Endothelial cell of umbilical vein (primary cell): Measurements from ENCODE around the gene ADGRL3. TPM values are rescaled to one million over a fixed set of nuclear protein-coding genes. Genes with fewer than 3 reads are reported as not detected.

Source experiments
- BruUV-seq: library from RNA; stranded (reverse); fragments of 400-500 nt; replicated peaks from 2 replicates; lab custom pipeline; 2021; lab: Mats Ljungman, UMichigan
- CTCF ChIA-PET: fragments of 300-600, 350-600 bp; sonication (Branson Sonifier 250); formaldehyde crosslinking; loops from one replicate; lab custom pipeline; 2021; ENCODE audit warnings: antibody characterized with exemption, inconsistent platforms; lab: Charles Lee
- POLR2A ChIA-PET: fragments of 300-600, 350-600 bp; sonication (Branson Sonifier 250); formaldehyde crosslinking; loops from one replicate; lab custom pipeline; 2021; ENCODE audit warnings: antibody characterized with exemption, inconsistent platforms; lab: Charles Lee
- DNase-seq: peaks from one replicate; pipeline ENCODE4 v3.0.0-alpha.2; 2011; ENCODE audit warnings: low read depth, low spot score
- FAIRE-seq: peaks from 2 replicates; lab custom pipeline; 2011; peaks lifted over from hg19 to GRCh38; lab: Jason Lieb, UNC
- H2AFZ ChIP-seq: 2 replicates; pipeline ENCODE4 v1.6.0; 2012; ENCODE audit warnings: low read depth, low read length, control low read depth, inconsistent platforms
- H3K27ac ChIP-seq: 2 replicates; pipeline ENCODE4 v1.5.1; 2011; ENCODE audit warnings: low read depth, mild to moderate bottlenecking, control low read depth, low read length, moderate library complexity; ENCODE audit not compliant: insufficient read depth
- H3K27me3 ChIP-seq, 2 experiments: 2 replicates each; pipeline versions ENCODE4 v1.6.0 to v1.6.1; 2011; ENCODE audit warnings: low read length in 2 of 2, mixed read lengths in 1 of 2; ENCODE audit not compliant: control insufficient read depth in 2 of 2, insufficient read depth in 2 of 2
- H3K36me3 ChIP-seq, 2 experiments: 2 replicates in 1 of 2; 3 replicates in 1 of 2; pipeline ENCODE4 v1.5.1; 2011; ENCODE audit warnings: low read length in 2 of 2, mild to moderate bottlenecking in 1 of 2, moderate library complexity in 1 of 2; ENCODE audit not compliant: control insufficient read depth in 2 of 2, insufficient read depth in 2 of 2; ENCODE audit errors: extremely low read depth in 1 of 2
- H3K4me1 ChIP-seq: 3 replicates; pipeline ENCODE4 v1.5.1; 2011; ENCODE audit warnings: mild to moderate bottlenecking, low read length; ENCODE audit not compliant: control insufficient read depth, insufficient read depth; ENCODE audit errors: extremely low read depth
- H3K4me2 ChIP-seq: 2 replicates; pipeline ENCODE4 v1.6.1; 2011; ENCODE audit warnings: low read length, control low read depth, mixed read lengths; ENCODE audit not compliant: insufficient read depth
- H3K4me3 ChIP-seq, 3 experiments: fragments of 200-600 bp in 1 of 3; sonication (generic), shearing (Covaris generic) in 1 of 3; replicated peaks in 1 of 3; 2 replicates each; pipeline ENCODE4 v1.5.1; 2011 to 2016; ENCODE audit warnings: control low read depth in 3 of 3, low read length in 3 of 3, mild to moderate bottlenecking in 2 of 3, inconsistent platforms in 1 of 3, low read depth in 1 of 3, moderate library complexity in 1 of 3; ENCODE audit not compliant: insufficient read depth in 1 of 3
- H3K79me2 ChIP-seq: 2 replicates; pipeline ENCODE4 v1.6.0; 2012; ENCODE audit warnings: low read length, inconsistent platforms; ENCODE audit not compliant: control insufficient read depth, insufficient read depth
- H3K9ac ChIP-seq: replicated peaks from 2 replicates; pipeline ENCODE3; 2011; ENCODE audit warnings: low read length, control low read depth; ENCODE audit not compliant: insufficient read depth; ENCODE audit errors: extremely low read depth
- H3K9me1 ChIP-seq: replicated peaks from 3 replicates; pipeline ENCODE4 v1.6.0; 2011; ENCODE audit warnings: mild to moderate bottlenecking, low read length; ENCODE audit not compliant: control insufficient read depth, insufficient read depth; ENCODE audit errors: extremely low read depth
- H3K9me3 ChIP-seq: replicated peaks from 2 replicates; pipeline ENCODE4 v1.5.1; 2012; ENCODE audit warnings: low read length, inconsistent platforms; ENCODE audit not compliant: control insufficient read depth, insufficient read depth
- H4K20me1 ChIP-seq: replicated peaks from 2 replicates; pipeline ENCODE3; 2011; ENCODE audit warnings: mild to moderate bottlenecking, low read length; ENCODE audit not compliant: control insufficient read depth, insufficient read depth; ENCODE audit errors: extremely low read depth
- EZH2 ChIP-seq: IDR thresholded peaks from 2 replicates; pipeline ENCODE4 v1.6.1; 2012; ENCODE audit warnings: borderline replicate concordance, low read depth, mild to moderate bottlenecking, moderate library complexity, low read length, inconsistent platforms; ENCODE audit not compliant: severe bottlenecking
- FOS ChIP-seq: IDR thresholded peaks from 2 replicates; pipeline ENCODE4 v1.6.1; 2011; ENCODE audit warnings: mild to moderate bottlenecking, low read length, moderate library complexity, borderline replicate concordance; ENCODE audit not compliant: insufficient read depth
- GATA2 ChIP-seq: IDR thresholded peaks from 2 replicates; pipeline ENCODE4 v1.7.0; 2011; ENCODE audit warnings: low read depth, mild to moderate bottlenecking, moderate library complexity, mixed read lengths, low read length; ENCODE audit not compliant: insufficient read length, insufficient read depth
- JUN ChIP-seq: IDR thresholded peaks from 2 replicates; pipeline ENCODE4 v1.6.1; 2011; ENCODE audit warnings: borderline replicate concordance, low read depth; ENCODE audit not compliant: insufficient read length, insufficient read depth
- MYC ChIP-seq: IDR thresholded peaks from one replicate; pipeline ENCODE4 v1.6.1; 2011; ENCODE audit warnings: mild to moderate bottlenecking, low read depth, low read length
- POLR2A ChIP-seq: IDR thresholded peaks from 2 replicates; pipeline ENCODE4 v1.6.1; 2012; ENCODE audit warnings: low read depth, mild to moderate bottlenecking, control low read depth, low read length
- POLR2AphosphoS5 ChIP-seq: IDR thresholded peaks from 2 replicates; pipeline ENCODE4 v1.6.1; 2012; ENCODE audit warnings: low read depth, mild to moderate bottlenecking, control low read depth, low read length, moderate library complexity; ENCODE audit not compliant: insufficient read depth
- dilution Hi-C: fragments of 300-500 bp; cut with MboI; formaldehyde crosslinking; loops from one replicate; pipeline ENCODE4 v1.15.0; 2019; ENCODE audit warnings: low sequenced_read_pairs; ENCODE audit not compliant: extremely low pct_ligation_motif_present
- intact Hi-C: fragments of 100-400 bp; cut with micrococcal nuclease; formaldehyde crosslinking; loops from one replicate; pipeline ENCODE4 v1.10.0; 2022
- polyA plus RNA-seq, 4 experiments: library from polyadenylated mRNA; depleted of rRNA in 3 of 4; stranded (reverse) in 3 of 4; unstranded in 1 of 4; fragments of >200 nt; gene quantifications; 2 replicates each; pipeline versions ENCODE4 v1.2.1 to v1.2.3, GENCODE V29; 2011 to 2012; ENCODE audit warnings: missing spikeins in 1 of 4
- total RNA-seq: library from RNA; stranded (reverse); gene quantifications from 2 replicates; pipeline ENCODE4 v1.2.3, GENCODE V29; 2021
- TF ChIP-seq, protein P1 (sequence below), 2 donors: IDR thresholded peaks; 1 replicate in 1 of 2; 2 replicates in 1 of 2; pipeline ENCODE4 v1.5.1; 2011; ENCODE audit warnings: low read length in 2 of 2, mild to moderate bottlenecking in 2 of 2, moderate library complexity in 2 of 2, control low read depth in 1 of 2, inconsistent platforms in 1 of 2, low read depth in 1 of 2; ENCODE audit not compliant: insufficient read depth in 1 of 2; ENCODE audit errors: extremely low read depth in 1 of 2
- TF ChIP-seq, protein P2 (sequence below): IDR thresholded peaks from 2 replicates; pipeline ENCODE4 v1.6.1; 2011; ENCODE audit not compliant: insufficient read depth, insufficient read length

ADGRL3 gene
- total and polyA plus RNA-seq, 2 donors (not counting 3 experiments of a cell fraction or from before 2014, with no cell fraction given) = not detected

DNA sequence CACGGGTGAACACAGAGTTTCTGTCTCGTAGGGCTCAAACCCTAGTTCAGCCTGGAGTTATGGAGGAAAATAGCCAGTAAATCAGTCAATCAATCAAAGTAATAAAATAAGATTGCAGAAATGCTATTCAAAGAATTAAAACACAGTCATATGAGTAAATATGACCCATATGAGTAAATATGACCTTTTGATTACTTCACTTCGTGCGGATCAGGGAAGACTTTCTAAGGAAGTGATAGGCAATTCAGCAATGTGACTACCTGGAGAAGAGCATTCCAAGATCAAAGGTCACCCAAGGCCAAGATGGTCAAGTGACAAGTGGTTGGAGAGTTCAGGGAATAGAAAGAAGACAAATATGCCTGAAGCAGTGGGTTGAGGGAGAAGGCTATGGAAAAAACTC lies 722.6 kb downstream of the ADGRL3 start:
- no TSS peak for BruUV-seq
- TF ChIP-seq GATA2 = no peak
- no peak for TF ChIP-seq POLR2A
- TF ChIP-seq MYC = no peak
- no peak for TF ChIP-seq EZH2
- TF ChIP-seq, protein P1, sequence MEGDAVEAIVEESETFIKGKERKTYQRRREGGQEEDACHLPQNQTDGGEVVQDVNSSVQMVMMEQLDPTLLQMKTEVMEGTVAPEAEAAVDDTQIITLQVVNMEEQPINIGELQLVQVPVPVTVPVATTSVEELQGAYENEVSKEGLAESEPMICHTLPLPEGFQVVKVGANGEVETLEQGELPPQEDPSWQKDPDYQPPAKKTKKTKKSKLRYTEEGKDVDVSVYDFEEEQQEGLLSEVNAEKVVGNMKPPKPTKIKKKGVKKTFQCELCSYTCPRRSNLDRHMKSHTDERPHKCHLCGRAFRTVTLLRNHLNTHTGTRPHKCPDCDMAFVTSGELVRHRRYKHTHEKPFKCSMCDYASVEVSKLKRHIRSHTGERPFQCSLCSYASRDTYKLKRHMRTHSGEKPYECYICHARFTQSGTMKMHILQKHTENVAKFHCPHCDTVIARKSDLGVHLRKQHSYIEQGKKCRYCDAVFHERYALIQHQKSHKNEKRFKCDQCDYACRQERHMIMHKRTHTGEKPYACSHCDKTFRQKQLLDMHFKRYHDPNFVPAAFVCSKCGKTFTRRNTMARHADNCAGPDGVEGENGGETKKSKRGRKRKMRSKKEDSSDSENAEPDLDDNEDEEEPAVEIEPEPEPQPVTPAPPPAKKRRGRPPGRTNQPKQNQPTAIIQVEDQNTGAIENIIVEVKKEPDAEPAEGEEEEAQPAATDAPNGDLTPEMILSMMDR (IDR thresholded peaks at IDR 0.05; ENCODE audit: extremely low read depth in 1 of 2, insufficient read depth in 1 of 2, low read depth in 1 of 2, low read length in 2 of 2) = no peak
- no peak for TF ChIP-seq FOS
- no peak for TF ChIP-seq JUN
- TF ChIP-seq, protein P2, sequence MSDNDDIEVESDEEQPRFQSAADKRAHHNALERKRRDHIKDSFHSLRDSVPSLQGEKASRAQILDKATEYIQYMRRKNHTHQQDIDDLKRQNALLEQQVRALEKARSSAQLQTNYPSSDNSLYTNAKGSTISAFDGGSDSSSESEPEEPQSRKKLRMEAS = no peak
- TF ChIP-seq POLR2AphosphoS5 = no peak
- ChIA-PET CTCF (no interaction called here), POLR2A (no interaction called here)
- Histone ChIP-seq H3K4me3 (no peak overlapping the region), H3K79me2 (no peaks in the 10 kb centered on the region), H3K9me1 (no peaks in the 10 kb centered on the region), H2AFZ (no peak overlapping the region), H3K9ac (no peak overlapping the region), H3K27me3 (no peaks in the 10 kb centered on the region), H3K4me1 (no peaks in the 10 kb centered on the region), H3K27ac (no peak overlapping the region), H3K36me3 (no peaks in the 10 kb centered on the region), H3K4me2 (no peak overlapping the region), H4K20me1 (no peaks in the 10 kb centered on the region), H3K9me3 (no peaks in the 10 kb centered on the region)
- dilution Hi-C loops = no loop called here
- FAIRE-seq = no peak
- no peak for DNase-seq
- intact Hi-C loops = no loop called here
